Panc1 (cell line): Measurements from ENCODE around the gene ELMO1. TPM values are rescaled to one million over a fixed set of nuclear protein-coding genes. Genes with fewer than 3 reads are reported as not detected.

ENCODE experiments used
- ATAC-seq: fragments of 200-7000 bp; cut with Tn5 transposase; 2 replicates; pipeline ENCODE4 v1.9.1; 2020; ENCODE audit warnings: mild to moderate bottlenecking, moderate library complexity
- BruUV-seq: library from RNA; stranded (reverse); fragments of 400-500 nt; replicated peaks from 2 replicates; lab custom pipeline; 2021; lab: Mats Ljungman, UMichigan
- CTCF ChIA-PET: fragments of 300-600 bp; sonication (Branson Sonifier 250); formaldehyde crosslinking; loops from one replicate; lab custom pipeline; 2022; ENCODE audit warnings: antibody characterized with exemption; lab: Charles Lee
- POLR2A ChIA-PET: fragments of 300-600 bp; sonication (Branson Sonifier 250); formaldehyde crosslinking; loops from one replicate; lab custom pipeline; 2022; ENCODE audit warnings: antibody characterized with exemption; lab: Charles Lee
- DNase-seq: peaks from one replicate; pipeline ENCODE4 v3.0.0-alpha.2; 2010; ENCODE audit warnings: low read depth, low spot score
- H3K27ac ChIP-seq: 2 replicates; pipeline ENCODE4 v1.5.1; 2011; ENCODE audit warnings: mild to moderate bottlenecking, low read length, inconsistent platforms
- H3K27me3 ChIP-seq: fragments of 200-500 bp; sonication (Bioruptor generic); 2 replicates; pipeline ENCODE4 v1.6.0; 2014; ENCODE audit warnings: low read length, inconsistent platforms; ENCODE audit not compliant: control insufficient read depth, insufficient read depth
- H3K36me3 ChIP-seq: fragments of 200-500 bp; sonication (Bioruptor generic); 2 replicates; pipeline ENCODE4 v1.5.1; 2014; ENCODE audit warnings: inconsistent platforms, mild to moderate bottlenecking, low read length, moderate library complexity; ENCODE audit not compliant: control insufficient read depth, insufficient read depth
- H3K4me1 ChIP-seq: 2 replicates; pipeline ENCODE4 v1.5.1; 2011; ENCODE audit warnings: inconsistent platforms, mild to moderate bottlenecking, low read length, moderate library complexity; ENCODE audit not compliant: control insufficient read depth, insufficient read depth
- H3K4me3 ChIP-seq, 2 experiments: 2 replicates each; pipeline ENCODE4 v1.5.1; 2011 to 2012; ENCODE audit warnings: low read depth in 2 of 2, low read length in 2 of 2, mild to moderate bottlenecking in 2 of 2, inconsistent platforms in 1 of 2, moderate library complexity in 1 of 2
- H3K9me3 ChIP-seq: fragments of 200-500 bp; sonication (Bioruptor generic); 2 replicates; pipeline ENCODE4 v1.5.1; 2014; ENCODE audit warnings: low read depth, mild to moderate bottlenecking, inconsistent platforms, low read length, moderate library complexity; ENCODE audit not compliant: control insufficient read depth, insufficient read depth
- POLR2AphosphoS5 ChIP-seq: IDR thresholded peaks from 2 replicates; pipeline ENCODE4 v1.6.1; 2012; ENCODE audit warnings: mild to moderate bottlenecking, low read depth, low read length, moderate library complexity
- REST ChIP-seq, 2 experiments: IDR thresholded peaks; 2 replicates each; pipeline ENCODE4 v1.6.1; 2011 to 2012; ENCODE audit warnings: low read depth in 2 of 2, control low read depth in 1 of 2, low read length in 1 of 2, mild to moderate bottlenecking in 1 of 2, moderate library complexity in 1 of 2; ENCODE audit not compliant: insufficient read depth in 1 of 2
- SIN3A ChIP-seq: IDR thresholded peaks from 2 replicates; pipeline ENCODE4 v1.6.1; 2012; ENCODE audit warnings: low read depth, mild to moderate bottlenecking, low read length, moderate library complexity, borderline replicate concordance; ENCODE audit not compliant: insufficient read depth
- TCF7L2 ChIP-seq: IDR thresholded peaks from 2 replicates; pipeline ENCODE4 v1.6.1; 2011; ENCODE audit warnings: mild to moderate bottlenecking, low read depth, low read length, inconsistent platforms
- in situ Hi-C: cut with HindIII; loops from 2 replicates; pipeline ENCODE4 v1.10.0; 2016; ENCODE audit warnings: low sequenced_read_pairs, low pct_unique_long_range_greater_than_20kb
- intact Hi-C: fragments of 100-400 bp; cut with micrococcal nuclease; formaldehyde crosslinking; loops from one replicate; pipeline ENCODE4 v1.10.0; 2022; ENCODE audit not compliant: unreplicated experiment
- total RNA-seq: library from RNA; stranded (reverse); gene quantifications from one replicate; pipeline ENCODE4 v1.2.1, GENCODE V29; 2021; ENCODE audit not compliant: unreplicated experiment
- TF ChIP-seq, protein P1 (sequence below): fragments of 450-650 bp; IDR thresholded peaks from 2 replicates; pipeline ENCODE4 v1.5.1; 2017; ENCODE audit warnings: mild to moderate bottlenecking

The ELMO1 gene
- total RNA-seq, 1 experiment from 2014 or later, result 0.80 TPM

GRCh38 chr7:37476428-37476827, 27.8 kb upstream of the ELMO1 start:
- Histone ChIP-seq H3K9me3 (no peaks in the 10 kb centered on the region), H3K27ac (no peak overlapping the region), H3K4me3 (no peak overlapping the region), H3K27me3 (peaks cover 2% of the 10 kb centered on the region), H3K36me3 (no peaks in the 10 kb centered on the region), H3K4me1 (no peaks in the 10 kb centered on the region)
- ATAC-seq (no peak), DNase-seq (no peak)
- intact Hi-C loops (no loop called here), in situ Hi-C loops (no loop called here)
- no TSS peak for BruUV-seq
- TF ChIP-seq POLR2AphosphoS5 (no peak), REST (IDR thresholded peaks at IDR 0.05; ENCODE audit: insufficient read depth in 1 of 2, low read depth in 2 of 2, low read length in 1 of 2) (no peak), TCF7L2 (no peak), SIN3A (no peak)
- TF ChIP-seq, protein P1, sequence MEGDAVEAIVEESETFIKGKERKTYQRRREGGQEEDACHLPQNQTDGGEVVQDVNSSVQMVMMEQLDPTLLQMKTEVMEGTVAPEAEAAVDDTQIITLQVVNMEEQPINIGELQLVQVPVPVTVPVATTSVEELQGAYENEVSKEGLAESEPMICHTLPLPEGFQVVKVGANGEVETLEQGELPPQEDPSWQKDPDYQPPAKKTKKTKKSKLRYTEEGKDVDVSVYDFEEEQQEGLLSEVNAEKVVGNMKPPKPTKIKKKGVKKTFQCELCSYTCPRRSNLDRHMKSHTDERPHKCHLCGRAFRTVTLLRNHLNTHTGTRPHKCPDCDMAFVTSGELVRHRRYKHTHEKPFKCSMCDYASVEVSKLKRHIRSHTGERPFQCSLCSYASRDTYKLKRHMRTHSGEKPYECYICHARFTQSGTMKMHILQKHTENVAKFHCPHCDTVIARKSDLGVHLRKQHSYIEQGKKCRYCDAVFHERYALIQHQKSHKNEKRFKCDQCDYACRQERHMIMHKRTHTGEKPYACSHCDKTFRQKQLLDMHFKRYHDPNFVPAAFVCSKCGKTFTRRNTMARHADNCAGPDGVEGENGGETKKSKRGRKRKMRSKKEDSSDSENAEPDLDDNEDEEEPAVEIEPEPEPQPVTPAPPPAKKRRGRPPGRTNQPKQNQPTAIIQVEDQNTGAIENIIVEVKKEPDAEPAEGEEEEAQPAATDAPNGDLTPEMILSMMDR, result no peak
- ChIA-PET CTCF (interaction anchor here (0.5 kb wide), 1 partner anchor 84 kb away, joined by 3 read pairs; no protein-coding TSS in a partner anchor), POLR2A (no interaction called here)

GRCh38 chr7:37475646-37476045, 27.0 kb upstream of the ELMO1 start:
- DNase-seq (no peak), ATAC-seq (no peak)
- ChIA-PET POLR2A (no interaction called here), CTCF (no interaction called here)
- Histone ChIP-seq H3K27me3 (peaks cover 2% of the 10 kb centered on the region), H3K4me1 (no peaks in the 10 kb centered on the region), H3K4me3 (no peak overlapping the region), H3K27ac (no peak overlapping the region), H3K36me3 (no peaks in the 10 kb centered on the region), H3K9me3 (no peaks in the 10 kb centered on the region)
- intact Hi-C loops, result no loop called here
- in situ Hi-C loops, result no loop called here
- TF ChIP-seq TCF7L2 (no peak), POLR2AphosphoS5 (no peak), REST (IDR thresholded peaks at IDR 0.05; ENCODE audit: insufficient read depth in 1 of 2, low read depth in 2 of 2, low read length in 1 of 2) (no peak), SIN3A (no peak)
- TF ChIP-seq, protein P1, result no peak
- no TSS peak for BruUV-seq
